Neural cell (in vitro differentiated cells): ENCODE measurements around the gene CRTAP. TPM values are rescaled to one million over a fixed set of nuclear protein-coding genes. Genes with fewer than 3 reads are reported as not detected.

Source experiments
- H2AFZ ChIP-seq: fragments of 200-600, 300-800 bp; sonication (generic), shearing (Covaris generic); 2 replicates; pipeline ENCODE4 v1.6.0; 2014; ENCODE audit warnings: low read depth, mild to moderate bottlenecking, antibody characterized with exemption, low read length, moderate library complexity
- H3F3A ChIP-seq: fragments of 200-600 bp; shearing (Covaris generic); 2 replicates; pipeline ENCODE4 v1.6.1; 2016; ENCODE audit warnings: mild to moderate bottlenecking, moderate library complexity, mixed read lengths, antibody characterized with exemption, low read length; ENCODE audit not compliant: insufficient read depth, poor library complexity, severe bottlenecking
- H3K27ac ChIP-seq: fragments of 200-600, 300-800 bp; sonication (generic), shearing (Covaris generic); 2 replicates; pipeline ENCODE4 v1.5.1; 2014; ENCODE audit warnings: mild to moderate bottlenecking, low read length, moderate library complexity
- H3K27me3 ChIP-seq: fragments of 300-800, 200-600 bp; sonication (generic), shearing (Covaris generic); 2 replicates; pipeline ENCODE4 v1.6.0; 2014; ENCODE audit warnings: mild to moderate bottlenecking, low read depth, low read length, moderate library complexity; ENCODE audit not compliant: insufficient read depth
- H3K36me3 ChIP-seq: fragments of 300-800, 200-600 bp; sonication (generic), shearing (Covaris generic); 2 replicates; pipeline ENCODE4 v1.5.1; 2014; ENCODE audit warnings: mild to moderate bottlenecking, antibody characterized with exemption, low read length, moderate library complexity; ENCODE audit not compliant: insufficient read depth
- H3K4me2 ChIP-seq: fragments of 300-800, 200-600 bp; sonication (generic), shearing (Covaris generic); 2 replicates; pipeline ENCODE4 v1.6.0; 2014; ENCODE audit warnings: mild to moderate bottlenecking, low read length
- H3K4me3 ChIP-seq: fragments of 300-800, 200-600 bp; sonication (generic), shearing (Covaris generic); 2 replicates; pipeline ENCODE4 v1.5.1; 2014; ENCODE audit warnings: mild to moderate bottlenecking, low read length, moderate library complexity
- H3K79me2 ChIP-seq: fragments of 200-600 bp; shearing (Covaris generic); replicated peaks from 2 replicates; pipeline ENCODE4 v1.6.0; 2014; ENCODE audit warnings: mild to moderate bottlenecking, low read length, moderate library complexity; ENCODE audit not compliant: insufficient read depth
- H3K9ac ChIP-seq: fragments of 300-800, 200-600 bp; sonication (generic), shearing (Covaris generic); 2 replicates; pipeline ENCODE4 v1.6.1; 2016; ENCODE audit warnings: mild to moderate bottlenecking, low read length, mixed read lengths
- H3K9me2 ChIP-seq: fragments of 200-600 bp; shearing (Covaris generic); 2 replicates; pipeline ENCODE4 v1.6.1; 2016; ENCODE audit warnings: mild to moderate bottlenecking, low read length, mixed read lengths; ENCODE audit not compliant: insufficient read depth
- H3K9me3 ChIP-seq: fragments of 200-600, 300-800 bp; sonication (generic), shearing (Covaris generic); 2 replicates; pipeline ENCODE4 v1.6.1; 2016; ENCODE audit warnings: mild to moderate bottlenecking, mixed run types, low read length, moderate library complexity, mixed read lengths
- H4K20me1 ChIP-seq: fragments of 200-600 bp; shearing (Covaris generic); 2 replicates; pipeline ENCODE4 v1.6.1; 2016; ENCODE audit warnings: mild to moderate bottlenecking, mixed run types; ENCODE audit not compliant: insufficient read depth
- EP300 ChIP-seq: fragments of 450-650 bp; conservative IDR thresholded peaks from 2 replicates; pipeline ENCODE4 v1.6.1; 2014; ENCODE audit warnings: antibody characterized with exemption, mild to moderate bottlenecking, moderate library complexity; ENCODE audit not compliant: poor library complexity, severe bottlenecking
- EZH2 ChIP-seq: fragments of 200-600, 300-800 bp; shearing (Covaris generic), sonication (generic); IDR thresholded peaks from 2 replicates; pipeline ENCODE4 v1.6.1; 2014; ENCODE audit warnings: antibody characterized with exemption, low read length, borderline replicate concordance, mild to moderate bottlenecking; ENCODE audit not compliant: insufficient read depth, poor library complexity, severe bottlenecking
- MXI1 ChIP-seq: fragments of 450-650 bp; conservative IDR thresholded peaks from 2 replicates; pipeline ENCODE4 v1.6.1; 2014; ENCODE audit warnings: antibody characterized with exemption, mild to moderate bottlenecking; ENCODE audit not compliant: poor library complexity, severe bottlenecking
- POLR2AphosphoS5 ChIP-seq: IDR thresholded peaks from 2 replicates; pipeline ENCODE4 v1.6.1; 2012
- RAD21 ChIP-seq: fragments of 450-650 bp; conservative IDR thresholded peaks from 2 replicates; pipeline ENCODE4 v1.6.1; 2014; ENCODE audit warnings: antibody characterized with exemption, mild to moderate bottlenecking, moderate library complexity
- SMC3 ChIP-seq: fragments of 450-650 bp; conservative IDR thresholded peaks from 2 replicates; pipeline ENCODE4 v1.6.1; 2014; ENCODE audit warnings: antibody characterized with exemption, mild to moderate bottlenecking, moderate library complexity; ENCODE audit not compliant: poor library complexity
- TAF1 ChIP-seq: IDR thresholded peaks from 2 replicates; pipeline ENCODE4 v1.6.1; 2012; ENCODE audit warnings: low read depth
- polyA plus RNA-seq: library from polyadenylated mRNA; depleted of rRNA; stranded (reverse); fragments of >200 nt; gene quantifications from 2 replicates; pipeline ENCODE4 v1.2.3, GENCODE V29; 2014
- TF ChIP-seq, protein P1 (sequence below): fragments of 450-650 bp; IDR thresholded peaks from 2 replicates; pipeline ENCODE4 v1.5.1; 2014; ENCODE audit warnings: antibody characterized with exemption, mild to moderate bottlenecking, moderate library complexity; ENCODE audit not compliant: poor library complexity, severe bottlenecking
- TF ChIP-seq, protein P2 (sequence below): IDR thresholded peaks from 2 replicates; pipeline ENCODE4 v1.6.1; 2012; ENCODE audit warnings: borderline replicate concordance

Gene CRTAP
- polyA plus RNA-seq, 1 donor from 2014 or later = 7.1 TPM

- Histone ChIP-seq H3K9me2 (no peaks in the 10 kb centered on the region), H3K9me3 (no peaks in the 10 kb centered on the region), H3K27ac (no peak overlapping the region), H4K20me1 (no peaks in the 10 kb centered on the region), H3K36me3 (peaks cover 4% of the 10 kb centered on the region), H3K27me3 (no peaks in the 10 kb centered on the region), H2AFZ (no peak overlapping the region), H3K79me2 (no peaks in the 10 kb centered on the region), H3K9ac (no peak overlapping the region), H3F3A (no peaks in the 10 kb centered on the region), H3K4me3 (no peak overlapping the region), H3K4me2 (no peak overlapping the region)
- TF ChIP-seq, protein P1, sequence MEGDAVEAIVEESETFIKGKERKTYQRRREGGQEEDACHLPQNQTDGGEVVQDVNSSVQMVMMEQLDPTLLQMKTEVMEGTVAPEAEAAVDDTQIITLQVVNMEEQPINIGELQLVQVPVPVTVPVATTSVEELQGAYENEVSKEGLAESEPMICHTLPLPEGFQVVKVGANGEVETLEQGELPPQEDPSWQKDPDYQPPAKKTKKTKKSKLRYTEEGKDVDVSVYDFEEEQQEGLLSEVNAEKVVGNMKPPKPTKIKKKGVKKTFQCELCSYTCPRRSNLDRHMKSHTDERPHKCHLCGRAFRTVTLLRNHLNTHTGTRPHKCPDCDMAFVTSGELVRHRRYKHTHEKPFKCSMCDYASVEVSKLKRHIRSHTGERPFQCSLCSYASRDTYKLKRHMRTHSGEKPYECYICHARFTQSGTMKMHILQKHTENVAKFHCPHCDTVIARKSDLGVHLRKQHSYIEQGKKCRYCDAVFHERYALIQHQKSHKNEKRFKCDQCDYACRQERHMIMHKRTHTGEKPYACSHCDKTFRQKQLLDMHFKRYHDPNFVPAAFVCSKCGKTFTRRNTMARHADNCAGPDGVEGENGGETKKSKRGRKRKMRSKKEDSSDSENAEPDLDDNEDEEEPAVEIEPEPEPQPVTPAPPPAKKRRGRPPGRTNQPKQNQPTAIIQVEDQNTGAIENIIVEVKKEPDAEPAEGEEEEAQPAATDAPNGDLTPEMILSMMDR = no peak
- TF ChIP-seq, protein P2, sequence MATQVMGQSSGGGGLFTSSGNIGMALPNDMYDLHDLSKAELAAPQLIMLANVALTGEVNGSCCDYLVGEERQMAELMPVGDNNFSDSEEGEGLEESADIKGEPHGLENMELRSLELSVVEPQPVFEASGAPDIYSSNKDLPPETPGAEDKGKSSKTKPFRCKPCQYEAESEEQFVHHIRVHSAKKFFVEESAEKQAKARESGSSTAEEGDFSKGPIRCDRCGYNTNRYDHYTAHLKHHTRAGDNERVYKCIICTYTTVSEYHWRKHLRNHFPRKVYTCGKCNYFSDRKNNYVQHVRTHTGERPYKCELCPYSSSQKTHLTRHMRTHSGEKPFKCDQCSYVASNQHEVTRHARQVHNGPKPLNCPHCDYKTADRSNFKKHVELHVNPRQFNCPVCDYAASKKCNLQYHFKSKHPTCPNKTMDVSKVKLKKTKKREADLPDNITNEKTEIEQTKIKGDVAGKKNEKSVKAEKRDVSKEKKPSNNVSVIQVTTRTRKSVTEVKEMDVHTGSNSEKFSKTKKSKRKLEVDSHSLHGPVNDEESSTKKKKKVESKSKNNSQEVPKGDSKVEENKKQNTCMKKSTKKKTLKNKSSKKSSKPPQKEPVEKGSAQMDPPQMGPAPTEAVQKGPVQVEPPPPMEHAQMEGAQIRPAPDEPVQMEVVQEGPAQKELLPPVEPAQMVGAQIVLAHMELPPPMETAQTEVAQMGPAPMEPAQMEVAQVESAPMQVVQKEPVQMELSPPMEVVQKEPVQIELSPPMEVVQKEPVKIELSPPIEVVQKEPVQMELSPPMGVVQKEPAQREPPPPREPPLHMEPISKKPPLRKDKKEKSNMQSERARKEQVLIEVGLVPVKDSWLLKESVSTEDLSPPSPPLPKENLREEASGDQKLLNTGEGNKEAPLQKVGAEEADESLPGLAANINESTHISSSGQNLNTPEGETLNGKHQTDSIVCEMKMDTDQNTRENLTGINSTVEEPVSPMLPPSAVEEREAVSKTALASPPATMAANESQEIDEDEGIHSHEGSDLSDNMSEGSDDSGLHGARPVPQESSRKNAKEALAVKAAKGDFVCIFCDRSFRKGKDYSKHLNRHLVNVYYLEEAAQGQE = no peak
- TF ChIP-seq EZH2 (no peak), MXI1 (no peak), POLR2AphosphoS5 (no peak), TAF1 (no peak), RAD21 (no peak), EP300 (no peak), SMC3 (no peak)
Measured at GRCh38 chr3:33125840-33126239, 12.0 kb downstream of the CRTAP start.

GRCh38 chr3:33128706-33129105 lies 14.9 kb downstream of the CRTAP start:
- TF ChIP-seq, protein P2 = no peak
- TF ChIP-seq EZH2 (no peak), POLR2AphosphoS5 (no peak), RAD21 (no peak), MXI1 (no peak), TAF1 (no peak), SMC3 (no peak), EP300 (no peak)
- TF ChIP-seq, protein P1 = no peak
- H3K4me2 ChIP-seq = no peak overlapping the region

More at GRCh38 chr3:33128706-33129105, 14.9 kb downstream of the CRTAP start:
- no peak overlapping the region for H2AFZ ChIP-seq
- H3K79me2 ChIP-seq = no peaks in the 10 kb centered on the region
- no peaks in the 10 kb centered on the region for H3F3A ChIP-seq
- H3K36me3 ChIP-seq = peaks cover 4% of the 10 kb centered on the region
- H3K27ac ChIP-seq = no peak overlapping the region
- no peaks in the 10 kb centered on the region for H4K20me1 ChIP-seq
- no peaks in the 10 kb centered on the region for H3K27me3 ChIP-seq
- H3K9me2 ChIP-seq = no peaks in the 10 kb centered on the region
- H3K4me3 ChIP-seq = no peak overlapping the region
- H3K9me3 ChIP-seq = no peaks in the 10 kb centered on the region
- H3K9ac ChIP-seq = no peak overlapping the region
